Loucy (cell line): ENCODE measurements around the gene ACOT12.

ENCODE experiments used
- CTCF ChIP-seq: fragments of 200-600 bp; sonication (generic); conservative IDR thresholded peaks from 2 replicates; pipeline ENCODE4 v1.5.1; 2014; ENCODE audit warnings: mild to moderate bottlenecking, antibody characterized with exemption, low read length
- EZH2phosphoT487 ChIP-seq: fragments of 200-600 bp; IDR thresholded peaks from 2 replicates; pipeline ENCODE4 v1.6.1; 2018; ENCODE audit warnings: antibody characterized with exemption, mild to moderate bottlenecking, moderate library complexity, borderline replicate concordance

GRCh38 chr5:81353189-81353588 is 40.7 kb downstream of the ACOT12 start:
- TF ChIP-seq CTCF (no peak), EZH2phosphoT487 (no peak)
